Measurements from ENCODE around the gene FAM53B.

DNA sequence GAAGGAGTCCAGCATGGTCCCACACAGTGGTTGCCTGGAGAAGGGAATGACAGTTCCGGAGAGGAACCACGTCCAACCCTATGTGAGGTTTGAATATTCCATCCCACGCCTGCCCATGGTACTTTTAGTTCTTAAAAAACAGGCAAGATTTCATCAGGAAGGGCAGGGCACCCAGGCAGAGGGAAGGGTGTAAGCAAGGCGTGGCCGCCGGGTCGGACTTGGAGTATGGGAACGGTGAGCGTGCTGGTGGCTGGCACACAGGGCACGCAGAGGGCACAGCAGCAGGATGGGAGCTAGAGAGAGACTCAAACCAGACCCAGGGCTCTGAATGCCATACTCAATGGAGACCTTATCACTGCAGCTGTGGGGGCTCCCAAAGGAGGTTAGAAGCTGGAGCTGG, 34.3 kb downstream of the FAM53B start:
- TF ChIP-seq EZH2 (IDR thresholded peaks at IDR 0.05; ENCODE audit: insufficient read depth, poor library complexity, severe bottlenecking) (no peak), EZH2phosphoT487 (IDR thresholded peaks at IDR 0.05; ENCODE audit: insufficient read depth, low read depth) (no peak)
